COR-L47 (cell line): ENCODE measurements around the gene ANAPC16.
A peak's percentile ranks its signal among the peaks of the same experiment; 100 is the strongest.
"Not testable (repeated sequence)": the region's sequence is repeated elsewhere in the genome, so short reads cannot be mapped to it uniquely, and the experiment has no call there.

ENCODE experiments used
- DNase-seq: peaks from one replicate; lab custom pipeline; 2025; lab: John Stamatoyannopoulos, UW

The ANAPC16 gene

GRCh38 chr10:72211832-72212231, 4.0 kb upstream of the ANAPC16 start:
- not testable (repeated sequence) for DNase-seq

GRCh38 chr10:72218325-72218724, 2.5 kb downstream of the ANAPC16 start:
- no peak for DNase-seq

DNA sequence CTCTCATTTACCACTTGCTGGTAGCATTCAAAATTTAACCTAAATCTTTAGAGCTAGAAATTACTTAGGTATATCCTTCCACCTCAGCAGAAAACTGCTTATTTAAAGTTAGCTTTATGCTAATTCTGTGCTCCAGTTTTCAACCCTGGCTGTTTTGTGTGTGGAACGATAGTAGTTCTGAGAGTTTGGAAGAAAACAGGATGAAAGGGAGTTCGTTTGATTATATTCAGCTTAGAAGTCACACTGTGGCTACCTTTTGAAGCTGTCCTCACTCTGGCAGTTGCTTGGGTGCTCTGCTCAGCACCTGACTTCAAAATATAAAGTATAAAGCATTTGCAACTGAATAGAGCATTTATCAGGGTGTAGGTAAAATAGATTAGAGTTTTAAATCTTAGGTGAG, 2.9 kb downstream of the ANAPC16 start:
- DNase-seq, result no peak

DNA sequence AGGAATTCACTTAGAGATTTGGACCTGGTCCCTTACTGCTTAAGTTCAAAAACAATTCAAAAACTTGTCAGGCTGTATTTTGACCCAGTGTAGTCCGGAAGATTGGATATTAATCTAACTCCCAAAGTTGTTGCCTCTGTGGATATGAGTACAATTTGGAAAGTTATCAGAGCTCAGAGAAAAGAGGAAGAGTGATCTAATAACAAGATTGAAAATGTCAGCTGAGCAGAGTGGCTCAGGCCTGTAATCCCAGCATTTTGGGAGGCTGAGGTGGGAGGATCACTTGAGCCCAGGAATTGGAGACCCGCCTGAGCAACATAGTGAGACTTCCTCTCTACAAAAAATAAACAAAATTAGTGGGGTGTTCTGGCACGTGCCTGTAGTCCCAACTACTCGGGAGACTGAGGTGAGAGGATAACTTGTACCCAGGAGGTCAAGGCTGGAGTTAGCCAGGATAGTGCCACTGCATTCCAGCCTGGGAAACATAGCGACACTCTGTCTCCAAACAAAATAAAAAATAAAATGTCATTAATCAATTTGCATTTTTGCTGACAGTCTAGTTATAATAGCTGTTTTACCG, 3.5 kb downstream of the ANAPC16 start:
- no peak for DNase-seq

GRCh38 chr10:72220637-72221036, 4.8 kb downstream of the ANAPC16 start:
- no peak for DNase-seq

DNA sequence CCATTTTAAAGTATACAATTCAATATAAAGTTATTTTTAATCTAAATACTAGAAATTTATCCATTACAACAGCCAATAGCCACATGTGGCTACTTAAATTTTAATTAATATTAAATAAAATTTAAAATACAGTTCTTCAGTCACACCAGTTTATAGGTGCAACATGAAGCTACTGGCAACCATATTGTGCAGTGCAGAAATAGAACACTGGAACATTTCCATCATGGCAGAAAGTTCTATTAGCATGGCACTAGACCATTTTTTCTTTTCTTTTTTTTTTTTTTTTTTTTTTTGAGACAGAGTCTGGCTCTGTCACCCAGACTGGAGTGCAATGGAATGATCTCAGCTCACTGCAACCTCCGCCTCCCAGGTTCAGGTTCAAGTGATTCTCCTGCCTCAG, 5.5 kb downstream of the ANAPC16 start:
- DNase-seq, result no peak

DNA sequence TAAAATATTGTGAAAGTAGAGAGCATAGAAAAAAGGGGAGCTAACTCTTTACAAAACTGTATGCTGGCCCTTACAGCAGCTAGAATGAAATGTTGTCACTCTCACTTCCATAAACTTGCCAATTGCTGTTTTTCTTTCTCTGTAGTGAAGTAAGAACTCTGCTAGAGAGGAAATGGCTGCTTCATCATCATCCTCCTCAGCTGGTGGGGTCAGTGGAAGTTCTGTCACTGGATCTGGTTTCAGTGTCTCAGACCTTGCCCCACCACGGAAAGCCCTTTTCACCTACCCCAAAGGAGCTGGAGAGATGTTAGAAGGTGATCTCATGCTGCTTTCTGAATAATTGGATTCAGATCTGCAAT, 7.9 kb downstream of the ANAPC16 start:
- DNase-seq, result no peak

DNA sequence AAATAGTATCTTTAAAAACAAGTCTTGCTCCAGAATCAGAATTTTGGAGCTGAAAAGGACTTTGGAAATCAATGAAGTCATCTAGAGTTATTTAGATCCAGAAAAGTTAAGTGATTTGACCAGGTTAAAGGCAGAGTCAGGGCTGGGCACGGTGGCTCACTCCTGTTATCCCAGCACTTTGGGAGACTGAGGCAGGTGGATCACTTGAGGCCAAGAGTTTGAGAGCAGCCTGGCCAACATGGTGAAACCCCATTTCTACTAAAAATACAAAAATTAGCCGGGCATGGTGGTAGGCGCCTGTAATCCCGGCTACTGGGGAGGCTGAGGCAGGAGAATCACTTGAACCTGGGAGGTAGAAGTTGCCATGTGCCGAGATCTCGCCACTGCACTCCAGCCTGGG, 8.4 kb downstream of the ANAPC16 start:
- not testable (repeated sequence) for DNase-seq

- no peak for DNase-seq
Observed at GRCh38 chr10:72226418-72227027, 10.7 kb downstream of the ANAPC16 start.

- DNase-seq, result no peak
Observed at GRCh38 chr10:72227826-72228225, 12.0 kb downstream of the ANAPC16 start.

- DNase-seq, result peak; percentile 67
Observed at GRCh38 chr10:72228318-72228751, 12.5 kb downstream of the ANAPC16 start.

DNA sequence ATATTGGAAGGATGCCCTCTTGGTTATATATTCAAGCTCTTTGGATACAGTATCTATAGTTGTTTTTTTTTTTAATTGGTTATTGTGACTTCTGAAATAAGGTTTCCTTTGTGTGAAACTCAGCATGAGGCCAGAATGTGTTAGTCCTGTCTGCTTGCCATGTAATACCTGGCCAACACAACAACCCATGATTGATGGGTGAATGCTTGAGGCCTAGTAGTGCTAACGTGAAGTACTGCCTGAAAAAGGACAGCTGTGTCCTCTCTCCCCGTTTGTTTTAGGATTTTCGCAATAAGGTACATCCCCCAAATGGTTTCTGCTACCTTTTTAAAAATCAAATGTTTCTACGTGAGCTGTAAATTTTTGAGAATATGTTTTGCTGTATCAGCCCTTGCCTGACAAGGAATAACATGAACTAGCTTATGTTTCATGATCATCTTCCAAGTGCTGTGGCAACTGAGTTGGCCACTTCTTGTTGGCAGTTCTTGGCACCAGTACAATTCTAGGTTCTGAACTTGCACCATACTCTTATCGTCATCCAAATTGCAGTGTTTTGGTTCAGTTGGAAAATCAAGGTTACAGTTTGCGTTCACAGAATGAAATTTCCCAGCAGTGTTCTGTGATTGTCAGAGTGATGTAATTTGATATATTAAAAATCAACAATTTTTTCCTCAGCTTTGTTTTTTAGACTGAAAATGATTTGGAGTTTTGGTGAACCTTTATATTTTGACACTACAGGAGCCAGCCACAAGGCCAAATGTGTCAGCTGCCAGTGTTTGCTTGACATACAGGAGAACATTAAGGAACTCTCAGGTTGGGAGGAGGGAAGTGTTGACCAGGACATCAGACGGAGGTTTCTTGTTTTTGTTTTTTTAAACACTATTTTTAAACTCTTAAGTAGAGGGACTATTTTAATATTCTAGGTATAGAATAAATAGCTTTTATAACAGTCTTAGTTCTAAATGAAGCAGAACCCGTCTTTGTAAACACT, 13.7 kb downstream of the ANAPC16 start:
- DNase-seq, result no peak

- DNase-seq, result no peak
Observed at GRCh38 chr10:72233621-72234020, 17.8 kb downstream of the ANAPC16 start.

- DNase-seq, result no peak
Observed at GRCh38 chr10:72234560-72235095, 18.8 kb downstream of the ANAPC16 start.

DNA sequence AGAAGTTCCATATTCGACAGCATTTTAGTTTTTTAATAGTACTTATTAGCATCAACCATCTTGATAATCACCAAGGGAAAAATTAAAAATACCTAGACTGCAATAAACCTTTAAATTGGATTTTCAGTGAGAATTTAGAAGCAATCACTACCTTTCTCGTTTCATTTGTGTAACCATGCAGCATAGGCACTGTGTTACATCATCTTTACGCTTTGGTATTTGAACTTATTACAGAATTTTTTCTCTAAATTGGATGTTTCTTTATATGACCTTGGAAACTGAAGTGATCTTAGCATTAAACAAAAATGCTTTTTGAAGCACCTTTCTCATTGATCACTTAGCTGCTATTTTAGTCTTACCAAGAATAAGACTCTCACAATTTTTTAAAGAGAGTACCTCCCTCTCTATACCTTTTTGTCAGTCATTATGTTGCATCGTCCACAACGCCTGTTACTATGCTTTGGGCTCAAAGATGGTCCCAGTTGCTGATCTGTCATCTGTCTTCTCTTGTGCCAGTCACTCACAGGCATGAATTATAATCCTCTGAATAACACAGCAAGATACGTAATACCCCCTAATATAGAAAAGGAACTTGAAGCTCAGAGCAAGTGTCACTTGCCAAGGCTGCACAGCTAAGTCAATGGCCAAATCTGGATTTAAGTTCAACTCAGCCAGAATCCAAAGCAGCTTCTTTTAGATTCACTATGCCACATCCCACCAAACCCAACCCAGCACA, 19.9 kb downstream of the ANAPC16 start:
- no peak for DNase-seq

- DNase-seq, result no peak
Observed at GRCh38 chr10:72238392-72239175, 22.8 kb downstream of the ANAPC16 start.

DNA sequence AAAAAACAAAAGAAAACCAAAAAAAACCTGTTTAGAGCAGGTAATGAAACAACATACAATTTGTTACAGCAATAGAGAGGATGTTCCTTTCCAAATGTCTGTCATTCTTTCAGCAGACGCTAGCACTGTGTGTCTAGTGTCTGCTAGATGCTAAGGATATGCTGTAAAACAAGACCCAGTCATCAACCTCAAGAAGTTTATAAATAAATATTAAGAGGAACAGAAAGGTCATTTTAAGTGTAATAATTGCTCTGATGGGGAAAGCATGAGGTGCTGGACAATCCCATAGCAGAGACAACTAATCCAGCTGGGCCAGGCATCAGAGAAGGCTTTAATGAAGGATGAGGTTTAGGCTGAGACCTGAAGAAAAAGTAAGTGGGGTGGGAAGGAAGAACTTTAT, 23.6 kb downstream of the ANAPC16 start:
- DNase-seq, result no peak

DNA sequence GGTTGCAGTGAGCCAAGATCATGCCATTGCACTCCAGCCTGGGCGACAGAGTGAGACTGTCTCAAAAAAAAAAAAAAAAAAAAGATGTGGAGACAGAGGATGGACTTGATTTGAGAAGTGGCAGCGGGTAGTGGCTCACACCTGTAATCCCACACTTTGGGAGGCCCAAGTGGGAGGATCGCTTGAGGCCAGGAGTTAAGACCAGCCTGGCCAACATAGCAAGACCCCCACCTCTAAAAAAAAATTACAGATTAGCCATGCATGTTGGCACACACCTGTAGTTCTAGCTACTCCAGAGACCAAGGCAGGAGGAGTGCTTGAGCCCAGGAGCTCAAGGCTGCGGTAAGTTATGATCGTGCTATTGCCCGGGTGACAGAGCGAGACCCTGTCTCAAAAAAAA, 24.6 kb downstream of the ANAPC16 start:
- no peak for DNase-seq

DNA sequence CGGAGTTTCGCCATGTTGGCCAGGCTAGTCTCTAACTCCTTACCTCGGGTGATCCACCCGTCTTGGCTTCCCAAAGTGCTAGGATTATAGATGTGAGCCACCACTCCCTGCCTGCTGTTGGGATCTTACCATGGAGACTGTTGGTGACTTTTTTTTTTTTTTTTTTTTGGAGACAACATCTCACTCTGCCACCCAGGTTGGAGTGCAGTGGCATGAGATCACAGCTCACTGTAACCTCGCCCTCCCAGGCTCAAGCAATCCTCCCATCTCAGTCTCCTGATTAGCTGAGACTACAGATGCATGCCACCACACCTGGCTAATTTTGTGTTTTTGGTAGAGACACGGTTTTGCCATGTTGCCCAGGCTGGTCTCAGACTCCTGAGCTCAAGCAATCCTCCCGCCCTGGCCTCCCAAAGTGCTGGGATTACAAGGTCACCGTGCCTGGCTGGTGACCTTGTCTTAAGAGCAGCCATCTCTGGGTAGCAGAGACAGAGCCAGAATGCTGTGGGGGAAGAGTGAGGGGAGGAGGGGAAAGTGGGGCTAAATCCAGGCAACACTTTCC, 26.0 kb downstream of the ANAPC16 start:
- no peak for DNase-seq

- DNase-seq, result no peak
Observed at GRCh38 chr10:72242675-72243074, 26.9 kb downstream of the ANAPC16 start.
